ENCODE measurements around the gene PTGFRN. TPM values are rescaled to one million over a fixed set of nuclear protein-coding genes. Genes with fewer than 3 reads are reported as not detected.
A peak's percentile ranks its signal among the peaks of the same experiment; 100 is the strongest.

Gene PTGFRN
- total and polyA plus RNA-seq, 9 of the 15 experiments (the other 6 are each of a cell fraction or from before 2014, with no cell fraction given) = 17.3 to 33.1 (median 25.7) TPM

GRCh38 chr1:117020526-117021156 lies 110.9 kb downstream of the PTGFRN start (continued):
- TF ChIP-seq ZFP91 (CRISPR knock-in tag; IDR thresholded peaks at IDR 0.05) (no peak), CAMTA2 (CRISPR knock-in tag; conservative IDR thresholded peaks at IDR 0.05) (no peak), CEBPB (tag; IDR thresholded peaks at IDR 0.05) (no peak), ZFPM2 (CRISPR knock-in tag; IDR thresholded peaks at IDR 0.05) (no peak), ATF3 (IDR thresholded peaks at IDR 0.05) (peak; percentile 45; the same call in 1 of the 2 replicates), ATF3 (CRISPR knock-in tag; conservative IDR thresholded peaks at IDR 0.05) (no peak), TBL1XR1 (IDR thresholded peaks at IDR 0.05; ENCODE audit: low read length in 2 of 2) (no peak), NFE2 (IDR thresholded peaks at IDR 0.05; ENCODE audit: low read depth) (peak; percentile 44; the same call in 1 of the 2 replicates), MTA1 (IDR thresholded peaks at IDR 0.05; ENCODE audit: borderline replicate concordance) (no peak), C11orf30 (IDR thresholded peaks at IDR 0.05; ENCODE audit: low read depth) (peak; percentile 10; the same call in 1 of the 2 replicates), PRMT5 (CRISPR knock-in tag; IDR thresholded peaks at IDR 0.05) (no peak), TOE1 (IDR thresholded peaks at IDR 0.05; ENCODE audit: borderline replicate concordance) (no peak), TOE1 (CRISPR knock-in tag; IDR thresholded peaks at IDR 0.05; ENCODE audit: borderline replicate concordance, low read depth) (no peak), ZNF518B (CRISPR knock-in tag; IDR thresholded peaks at IDR 0.05) (no peak), SMARCB1 (IDR thresholded peaks at IDR 0.05; ENCODE audit: insufficient read length, low read depth) (no peak), ZNF740 (CRISPR knock-in tag; IDR thresholded peaks at IDR 0.05) (no peak), ZNF740 (tag; IDR thresholded peaks at IDR 0.05) (no peak), TAL1 (IDR thresholded peaks at IDR 0.05) (peak; percentile 26; the same call in 1 of the 2 replicates), HMG20A (CRISPR knock-in tag; conservative IDR thresholded peaks at IDR 0.05) (no peak), HOMEZ (CRISPR knock-in tag; IDR thresholded peaks at IDR 0.05) (no peak), ATF7 (IDR thresholded peaks at IDR 0.05) (peak; percentile 24; the same call in 1 of the 2 replicates)
